H1 (cell line): ENCODE results near the gene FCRL4. TPM values are rescaled to one million over a fixed set of nuclear protein-coding genes. Genes with fewer than 3 reads are reported as not detected.

ENCODE experiments used
- CTCF ChIA-PET: fragments of 300-600 bp; sonication (Branson Sonifier 250); formaldehyde crosslinking; loops from one replicate; lab custom pipeline; 2021; ENCODE audit not compliant: partially characterized antibody; lab: Charles Lee
- POLR2A ChIA-PET: fragments of 300-600 bp; sonication (Branson Sonifier 250); formaldehyde crosslinking; loops from one replicate; lab custom pipeline; 2021; ENCODE audit warnings: inconsistent platforms; ENCODE audit not compliant: partially characterized antibody; lab: Charles Lee
- DNase-seq, 2 experiments: peaks; one replicate each; pipeline versions ENCODE4 v3.0.0 to v3.0.0-alpha.2; 2010 to 2022; ENCODE audit warnings: low spot score in 2 of 2, low read depth in 1 of 2, mixed read lengths in 1 of 2
- FAIRE-seq: peaks from 2 replicates; lab custom pipeline; 2011; peaks lifted over from hg19 to GRCh38; lab: Jason Lieb, UNC
- H2AFZ ChIP-seq: 2 replicates; pipeline ENCODE4 v1.8.1; 2012; ENCODE audit warnings: low read length, inconsistent platforms
- H2AK5ac ChIP-seq: 2 replicates; pipeline ENCODE4 v1.6.1; 2013; ENCODE audit warnings: low read depth, low read length
- H2BK120ac ChIP-seq: replicated peaks from 2 replicates; pipeline ENCODE3; 2013; ENCODE audit warnings: low read depth, low read length, inconsistent platforms
- H2BK12ac ChIP-seq: 2 replicates; pipeline ENCODE4 v1.6.1; 2013; ENCODE audit warnings: low read depth, low read length
- H2BK15ac ChIP-seq: 2 replicates; pipeline ENCODE4 v1.6.1; 2013; ENCODE audit warnings: low read length
- H2BK20ac ChIP-seq: 2 replicates; pipeline ENCODE4 v1.6.1; 2013; ENCODE audit warnings: low read length
- H2BK5ac ChIP-seq: 2 replicates; pipeline ENCODE4 v1.6.1; 2013; ENCODE audit warnings: low read depth, low read length
- H3K14ac ChIP-seq: 2 replicates; pipeline ENCODE4 v1.6.1; 2013; ENCODE audit warnings: inconsistent platforms; ENCODE audit not compliant: insufficient read length
- H3K18ac ChIP-seq: 2 replicates; pipeline ENCODE4 v1.6.1; 2013; ENCODE audit warnings: low read length; ENCODE audit errors: extremely low read depth
- H3K23ac ChIP-seq: 2 replicates; pipeline ENCODE4 v1.6.1; 2013; ENCODE audit warnings: inconsistent platforms; ENCODE audit not compliant: insufficient read length
- H3K23me2 ChIP-seq: 2 replicates; pipeline ENCODE4 v1.6.1; 2013; ENCODE audit warnings: low read depth, low read length
- H3K27ac ChIP-seq: 2 replicates; pipeline ENCODE4 v1.6.1; 2011; ENCODE audit warnings: low read depth, low read length, inconsistent platforms
- H3K27me3 ChIP-seq, 4 experiments: replicated peaks in 1 of 4; 1 replicate in 1 of 4; 2 replicates in 3 of 4; pipeline versions ENCODE4 v1.6.1 to v1.8.1; 2011 to 2013; ENCODE audit warnings: low read length in 3 of 4, mild to moderate bottlenecking in 3 of 4, inconsistent platforms in 2 of 4, mixed read lengths in 2 of 4, moderate library complexity in 1 of 4; ENCODE audit not compliant: control insufficient read depth in 3 of 4, insufficient read depth in 3 of 4; ENCODE audit errors: extremely low read depth in 1 of 4
- H3K36me3 ChIP-seq, 4 experiments: 2 replicates each; pipeline versions ENCODE4 v1.6.1 to v1.8.1; 2011 to 2013; ENCODE audit warnings: mild to moderate bottlenecking in 4 of 4, low read length in 3 of 4, moderate library complexity in 2 of 4, control low read depth in 1 of 4, inconsistent platforms in 1 of 4; ENCODE audit not compliant: insufficient read depth in 4 of 4, control insufficient read depth in 2 of 4
- H3K4ac ChIP-seq: replicated peaks from 2 replicates; pipeline ENCODE3; 2013; ENCODE audit warnings: low read length, low read depth, mixed read lengths, inconsistent platforms; ENCODE audit not compliant: insufficient read length
- H3K4me1 ChIP-seq, 4 experiments: replicated peaks in 1 of 4; 1 replicate in 1 of 4; 2 replicates in 3 of 4; pipeline versions ENCODE4 v1.6.1 to v1.8.1; 2011 to 2013; ENCODE audit warnings: low read length in 3 of 4, inconsistent platforms in 2 of 4, mixed read lengths in 1 of 4; ENCODE audit not compliant: insufficient read depth in 4 of 4, control insufficient read depth in 3 of 4
- H3K4me2 ChIP-seq, 2 experiments: 2 replicates each; pipeline versions ENCODE4 v1.6.1 to v1.8.1; 2011 to 2013; ENCODE audit warnings: low read depth in 2 of 2, low read length in 2 of 2, control low read depth in 1 of 2, inconsistent platforms in 1 of 2, mild to moderate bottlenecking in 1 of 2; ENCODE audit not compliant: insufficient read depth in 1 of 2
- H3K4me3 ChIP-seq, 4 experiments: fragments of 200-600, 300-600 bp in 1 of 4; sonication (generic), shearing (Covaris generic), sonication (Bioruptor Twin) in 1 of 4; 2 replicates each; pipeline versions ENCODE4 v1.5.1 to v1.8.1; 2011 to 2016; ENCODE audit warnings: low read length in 4 of 4, low read depth in 3 of 4, control low read depth in 2 of 4, inconsistent platforms in 2 of 4, mild to moderate bottlenecking in 2 of 4, mixed read lengths in 1 of 4, moderate library complexity in 1 of 4; ENCODE audit not compliant: insufficient read depth in 2 of 4; ENCODE audit errors: extremely low read depth in 1 of 4
- H3K56ac ChIP-seq: replicated peaks from 2 replicates; pipeline ENCODE3; 2013; ENCODE audit warnings: low read depth, mild to moderate bottlenecking, mixed read lengths, low read length, inconsistent platforms; ENCODE audit not compliant: insufficient read length
- H3K79me1 ChIP-seq: 2 replicates; pipeline ENCODE4 v1.6.1; 2013; ENCODE audit warnings: low read depth, low read length, control low read depth
- H3K79me2 ChIP-seq, 2 experiments: 2 replicates each; pipeline versions ENCODE4 v1.6.1 to v1.8.1; 2012 to 2013; ENCODE audit warnings: low read length in 2 of 2, mild to moderate bottlenecking in 2 of 2, inconsistent platforms in 1 of 2; ENCODE audit not compliant: insufficient read depth in 2 of 2, control insufficient read depth in 1 of 2
- H3K9ac ChIP-seq, 4 experiments: replicated peaks in 1 of 4; 1 replicate in 1 of 4; 2 replicates in 3 of 4; pipeline versions ENCODE4 v1.6.1 to v1.8.1; 2011 to 2013; ENCODE audit warnings: low read depth in 3 of 4, low read length in 3 of 4, control low read depth in 2 of 4, mild to moderate bottlenecking in 2 of 4, moderate library complexity in 2 of 4, inconsistent platforms in 1 of 4; ENCODE audit errors: extremely low read depth in 1 of 4
- H3K9me3 ChIP-seq, 2 experiments: 2 replicates each; pipeline versions ENCODE4 v1.6.1 to v1.8.1; 2012 to 2013; ENCODE audit warnings: mild to moderate bottlenecking in 2 of 2, moderate library complexity in 2 of 2, control low read depth in 1 of 2, inconsistent platforms in 1 of 2, low read depth in 1 of 2, low read length in 1 of 2, mixed read lengths in 1 of 2; ENCODE audit not compliant: insufficient read depth in 2 of 2
- H4K20me1 ChIP-seq, 2 experiments: replicated peaks in 1 of 2; 2 replicates each; pipeline versions ENCODE3 to v1.8.1; 2011 to 2013; ENCODE audit warnings: inconsistent platforms in 2 of 2, low read length in 2 of 2, mild to moderate bottlenecking in 1 of 2; ENCODE audit not compliant: insufficient read depth in 2 of 2, control insufficient read depth in 1 of 2
- H4K5ac ChIP-seq: 2 replicates; pipeline ENCODE4 v1.6.1; 2013; ENCODE audit warnings: low read length, low read depth, mixed read lengths, inconsistent platforms; ENCODE audit not compliant: insufficient read length
- H4K8ac ChIP-seq: 2 replicates; pipeline ENCODE4 v1.8.0; 2013; ENCODE audit warnings: mild to moderate bottlenecking, moderate library complexity, low read length, inconsistent platforms; ENCODE audit not compliant: insufficient read depth; ENCODE audit errors: extremely low read depth
- H4K91ac ChIP-seq: replicated peaks from 2 replicates; pipeline ENCODE3; 2013; ENCODE audit warnings: low read length, mixed read lengths, inconsistent platforms; ENCODE audit not compliant: insufficient read length
- BCL11A ChIP-seq, 2 experiments: IDR thresholded peaks; one replicate each; pipeline ENCODE4 v1.6.1; 2011; ENCODE audit warnings: low read depth in 2 of 2, low read length in 2 of 2, mild to moderate bottlenecking in 2 of 2
- CBX8 ChIP-seq: fragments of 300-800, 300-1000 bp; sonication (generic); IDR thresholded peaks from 2 replicates; pipeline ENCODE4 v1.7.1; 2016; ENCODE audit warnings: low read depth, low read length, borderline replicate concordance
- CHD1 ChIP-seq: IDR thresholded peaks from 2 replicates; pipeline ENCODE4 v1.6.1; 2012; ENCODE audit warnings: low read depth, low read length, improper control_type of control experiment
- CREB1 ChIP-seq: IDR thresholded peaks from 2 replicates; pipeline ENCODE4 v1.6.1; 2012; ENCODE audit warnings: inconsistent platforms
- CTBP2 ChIP-seq: IDR thresholded peaks from 2 replicates; pipeline ENCODE4 v1.7.0; 2011; ENCODE audit warnings: borderline replicate concordance, mild to moderate bottlenecking, moderate library complexity, mixed read lengths, low read length; ENCODE audit not compliant: insufficient read depth, insufficient read length
- EP300 ChIP-seq, 2 experiments: IDR thresholded peaks; 1 replicate in 1 of 2; 2 replicates in 1 of 2; pipeline ENCODE4 v1.6.1; 2011 to 2012; ENCODE audit warnings: low read depth in 2 of 2, low read length in 2 of 2, mild to moderate bottlenecking in 2 of 2, borderline replicate concordance in 1 of 2, inconsistent platforms in 1 of 2, moderate library complexity in 1 of 2
- RNF2 ChIP-seq: fragments of 200-900, 300-1000 bp; sonication (generic); IDR thresholded peaks from 2 replicates; pipeline ENCODE4 v1.7.1; 2016; ENCODE audit warnings: borderline replicate concordance, low read depth, mild to moderate bottlenecking, antibody characterized with exemption, low read length; ENCODE audit not compliant: poor library complexity, severe bottlenecking; ENCODE audit errors: missing control alignments
- SP1 ChIP-seq: IDR thresholded peaks from 2 replicates; pipeline ENCODE4 v1.6.1; 2011; ENCODE audit warnings: low read depth, low read length
- SP2 ChIP-seq: IDR thresholded peaks from 2 replicates; pipeline ENCODE4 v1.6.1; 2012; ENCODE audit warnings: mild to moderate bottlenecking, low read length, inconsistent platforms
- SRF ChIP-seq: IDR thresholded peaks from 2 replicates; pipeline ENCODE4 v1.6.1; 2011; ENCODE audit warnings: mild to moderate bottlenecking, low read depth, low read length, moderate library complexity
- YY1 ChIP-seq: IDR thresholded peaks from 2 replicates; pipeline ENCODE4 v1.6.1; 2011; ENCODE audit warnings: low read depth, mild to moderate bottlenecking, low read length
- WGBS, 2 experiments: shearing (Covaris generic) in 1 of 2; methylation state at CpG; one replicate each; pipeline versions ENCODE4 v1.1.6 to v1.1.7; 2013 to 2015; ENCODE audit warnings: low lambda C conversion rate in 2 of 2, mixed read lengths in 2 of 2, inconsistent platforms in 1 of 2, low coverage in 1 of 2, missing lambda C conversion rate in 1 of 2; ENCODE audit not compliant: insufficient replicate concordance in 2 of 2, insufficient coverage in 1 of 2, insufficient read length in 1 of 2; ENCODE audit errors: extremely low coverage in 1 of 2, missing lambda C conversion rate in 1 of 2; 5-methylcytosine and 5-hydroxymethylcytosine counted together
- polyA plus RNA-seq, 7 experiments: library from polyadenylated mRNA; depleted of rRNA in 3 of 7; stranded (reverse) in 5 of 7; unstranded in 2 of 7; fragments of >200 nt in 5 of 7; fragments of 200-250 nt in 2 of 7; gene quantifications; 1 replicate in 5 of 7; 2 replicates in 1 of 7; 4 replicates in 1 of 7; pipeline versions ENCODE4 v1.2.1 to v1.2.3, GENCODE V29; 2011 to 2013; ENCODE audit warnings: missing spikeins in 2 of 7, mixed read lengths in 2 of 7
- total RNA-seq: library from RNA; stranded (reverse); fragmentation: NEBNext Ultra II Directional; extraction: Animal tissue kit (Norgen Biotek cat#: 25700); gene quantifications from 2 replicates; pipeline ENCODE4 v1.2.1, GENCODE V29; 2021
- TF ChIP-seq, protein P1 (sequence below), 3 experiments: IDR thresholded peaks; 1 replicate in 2 of 3; 2 replicates in 1 of 3; pipeline versions ENCODE4 v1.5.1 to v1.6.1; 2011; ENCODE audit warnings: low read length in 3 of 3, mild to moderate bottlenecking in 3 of 3, inconsistent platforms in 2 of 3, low read depth in 1 of 3, moderate library complexity in 1 of 3; ENCODE audit not compliant: insufficient read depth in 1 of 3; ENCODE audit errors: control extremely low read depth in 1 of 3

The FCRL4 gene
- total and polyA plus RNA-seq, 2 of the 8 experiments (the other 6 are each of a cell fraction or from before 2014, with no cell fraction given): not detected

DNA sequence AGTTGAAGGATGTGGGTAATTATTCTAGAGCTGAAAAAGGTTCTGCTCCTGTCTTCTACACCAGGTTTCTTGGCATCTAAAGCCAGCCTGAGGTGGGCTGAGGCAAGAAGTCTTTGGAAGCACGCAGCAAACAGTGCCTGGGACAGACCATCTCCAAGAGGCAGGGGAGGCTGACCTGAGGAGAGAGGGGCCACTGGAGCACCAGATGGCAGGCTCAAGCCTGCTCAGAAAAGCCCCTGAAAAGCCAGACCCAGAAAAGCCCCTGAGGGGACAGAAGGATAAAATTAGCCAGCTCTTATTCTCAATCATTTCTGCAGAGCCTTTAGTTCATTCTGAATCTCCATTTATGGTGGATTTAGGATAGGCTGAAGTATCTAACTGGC, 17.1 kb downstream of the FCRL4 start:
- no peak for FAIRE-seq
- WGBS, 2 experiments: 54% methylated on average over 1 of the region's 1 CpG; no CpG with 5 or more reads in 1 of the 2 experiments
- H4K5ac ChIP-seq: no peak overlapping the region
- no peak for TF ChIP-seq CREB1
- no peak for TF ChIP-seq YY1
- no peak for TF ChIP-seq SP1
- no peak for TF ChIP-seq SP2
- TF ChIP-seq EP300 (IDR thresholded peaks at IDR 0.05; ENCODE audit: borderline replicate concordance in 1 of 2, low read depth in 2 of 2, low read length in 2 of 2): no peak
- TF ChIP-seq BCL11A (IDR thresholded peaks at IDR 0.05; ENCODE audit: low read depth in 2 of 2, low read length in 2 of 2): no peak
- no peak for TF ChIP-seq CBX8
- no peak for TF ChIP-seq CTBP2
- no peak for TF ChIP-seq SRF
- TF ChIP-seq, protein P1, sequence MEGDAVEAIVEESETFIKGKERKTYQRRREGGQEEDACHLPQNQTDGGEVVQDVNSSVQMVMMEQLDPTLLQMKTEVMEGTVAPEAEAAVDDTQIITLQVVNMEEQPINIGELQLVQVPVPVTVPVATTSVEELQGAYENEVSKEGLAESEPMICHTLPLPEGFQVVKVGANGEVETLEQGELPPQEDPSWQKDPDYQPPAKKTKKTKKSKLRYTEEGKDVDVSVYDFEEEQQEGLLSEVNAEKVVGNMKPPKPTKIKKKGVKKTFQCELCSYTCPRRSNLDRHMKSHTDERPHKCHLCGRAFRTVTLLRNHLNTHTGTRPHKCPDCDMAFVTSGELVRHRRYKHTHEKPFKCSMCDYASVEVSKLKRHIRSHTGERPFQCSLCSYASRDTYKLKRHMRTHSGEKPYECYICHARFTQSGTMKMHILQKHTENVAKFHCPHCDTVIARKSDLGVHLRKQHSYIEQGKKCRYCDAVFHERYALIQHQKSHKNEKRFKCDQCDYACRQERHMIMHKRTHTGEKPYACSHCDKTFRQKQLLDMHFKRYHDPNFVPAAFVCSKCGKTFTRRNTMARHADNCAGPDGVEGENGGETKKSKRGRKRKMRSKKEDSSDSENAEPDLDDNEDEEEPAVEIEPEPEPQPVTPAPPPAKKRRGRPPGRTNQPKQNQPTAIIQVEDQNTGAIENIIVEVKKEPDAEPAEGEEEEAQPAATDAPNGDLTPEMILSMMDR (IDR thresholded peaks at IDR 0.05; ENCODE audit: control extremely low read depth in 1 of 3, insufficient read depth in 1 of 3, low read depth in 1 of 3, low read length in 3 of 3): no peak
- TF ChIP-seq CHD1: no peak
- TF ChIP-seq RNF2: no peak

More for the DNA sequence above, 17.1 kb downstream of the FCRL4 start:
- no peak overlapping the region for H4K91ac ChIP-seq
- no peak overlapping the region for H3K9ac ChIP-seq
- no peak overlapping the region for H2BK120ac ChIP-seq
- no peak overlapping the region for H3K23ac ChIP-seq
- H2BK5ac ChIP-seq: no peak overlapping the region
- H3K79me2 ChIP-seq: no peaks in the 10 kb centered on the region
- no peak overlapping the region for H3K56ac ChIP-seq
- no peak overlapping the region for H2BK20ac ChIP-seq
- POLR2A ChIA-PET: no interaction called here
- no peaks in the 10 kb centered on the region for H3K36me3 ChIP-seq
- CTCF ChIA-PET: interaction anchor here (0.5 to 6.0 kb wide), 40 partner anchors 8 to 389 kb away, joined by 3 to 104 read pairs (median 4); partner anchors contain the start of gene FCRL4
- DNase-seq: no peak
- H2AFZ ChIP-seq: no peak overlapping the region
- no peaks in the 10 kb centered on the region for H3K79me1 ChIP-seq
- no peak overlapping the region for H3K14ac ChIP-seq
- no peak overlapping the region for H3K18ac ChIP-seq
- H3K4me2 ChIP-seq: no peak overlapping the region
- no peak overlapping the region for H4K8ac ChIP-seq
- H2BK12ac ChIP-seq: 0 out of 2 replicates have a peak overlapping the region, but pooled peaks have one; percentile 30
- H3K4ac ChIP-seq: no peak overlapping the region
- H3K23me2 ChIP-seq: no peaks in the 10 kb centered on the region; the same call in 1 of the 2 replicates
- no peak overlapping the region for H3K4me3 ChIP-seq
- H3K4me1 ChIP-seq: no peaks in the 10 kb centered on the region
- H2AK5ac ChIP-seq: no peak overlapping the region
- no peak overlapping the region for H2BK15ac ChIP-seq
- H3K27me3 ChIP-seq: no peaks in the 10 kb centered on the region
- no peak overlapping the region for H3K27ac ChIP-seq
- no peaks in the 10 kb centered on the region for H4K20me1 ChIP-seq
- H3K9me3 ChIP-seq: no peaks in the 10 kb centered on the region
